HG02840 (cell line): ENCODE measurements around the gene COMMD6.

ENCODE experiments used
- ATAC-seq: cut with Tn5 transposase; IDR thresholded peaks from one replicate; pipeline ENCODE4 v1.9.1; 2021; ENCODE audit warnings: mild to moderate bottlenecking, moderate library complexity, moderate number of reproducible peaks; ENCODE audit not compliant: unreplicated experiment, low FRiP score

Gene COMMD6

GRCh38 chr13:75486146-75487062 is 51.2 kb downstream of the COMMD6 start:
- ATAC-seq: no peak

- ATAC-seq: no peak
Observed at GRCh38 chr13:75485286-75486062, 52.2 kb downstream of the COMMD6 start.

GRCh38 chr13:75482820-75483079 is 54.9 kb downstream of the COMMD6 start:
- ATAC-seq: no peak

DNA sequence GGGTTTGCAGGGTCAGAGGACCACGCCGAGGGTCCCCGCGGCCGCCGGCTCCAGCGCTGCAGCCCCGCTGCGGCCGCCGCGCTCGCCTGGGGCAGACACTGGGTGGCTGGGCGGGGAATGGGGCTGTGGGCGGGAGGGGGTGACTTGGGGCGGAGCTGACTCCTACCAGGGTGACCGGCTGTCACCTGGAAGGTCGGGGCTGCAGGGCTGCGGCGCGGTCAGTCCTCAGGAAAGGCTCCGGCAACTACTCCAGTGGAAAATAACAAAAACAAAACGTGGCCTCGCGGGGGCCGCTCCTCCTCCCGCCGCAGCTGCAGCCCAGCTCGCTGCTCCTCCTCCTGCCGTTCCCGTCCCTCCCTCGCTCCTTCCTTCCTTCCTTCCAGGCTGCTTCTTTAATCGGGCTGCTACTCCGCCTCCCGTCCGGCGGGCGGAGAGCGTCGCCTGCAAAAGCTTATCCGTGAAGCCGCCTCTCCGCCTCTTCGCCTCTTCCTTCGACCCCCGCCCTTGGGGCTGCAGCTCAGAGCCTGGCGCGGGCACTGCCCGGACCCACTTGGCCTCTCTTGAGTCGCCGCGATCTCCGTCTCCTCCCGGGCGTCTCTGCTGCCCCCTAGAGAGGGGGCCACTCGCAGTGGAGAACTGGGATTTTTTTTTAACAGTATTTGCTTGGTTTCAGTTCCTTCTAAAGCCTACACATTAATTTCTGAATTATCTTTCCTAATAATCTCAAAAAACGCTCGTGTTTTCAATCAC is 55.4 kb downstream of the COMMD6 start, which contains the start of gene TBC1D4:
Gene TBC1D4, minus strand, starts transcription at position 100 of the 750 bp plus-strand sequence. CDS start 402 bp downstream, outside the sequence.
- ATAC-seq: peak; percentile 80

- ATAC-seq: peak; percentile 27
Observed at GRCh38 chr13:75481176-75482069, 56.2 kb downstream of the COMMD6 start.

GRCh38 chr13:75480671-75481175 is 56.9 kb downstream of the COMMD6 start:
- ATAC-seq: no peak

- ATAC-seq: no peak
Observed at GRCh38 chr13:75479102-75479740, 58.4 kb downstream of the COMMD6 start.

DNA sequence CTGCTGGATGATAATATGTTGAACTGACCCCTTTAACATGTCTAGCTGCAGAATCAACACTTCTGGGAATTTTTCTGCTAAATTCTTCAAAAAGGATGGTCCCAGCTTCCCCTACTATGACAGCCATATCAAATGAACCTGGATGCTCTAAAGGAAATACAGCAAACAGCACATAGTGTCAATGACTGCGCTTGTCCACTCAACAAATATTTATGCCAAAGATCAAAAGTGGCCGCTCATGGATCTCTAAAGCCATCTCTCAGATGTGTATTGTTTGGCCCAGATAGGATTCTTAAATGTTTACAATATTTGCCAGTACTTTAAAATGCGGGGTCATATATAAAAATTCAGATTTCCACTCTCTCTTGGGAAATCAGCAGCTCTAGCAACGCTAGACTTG is 59.0 kb downstream of the COMMD6 start:
- no peak for ATAC-seq
